Right renal pelvis (tissue), 4 donors: ENCODE data around the gene UMAD1. TPM values are rescaled to one million over a fixed set of nuclear protein-coding genes. Genes with fewer than 3 reads are reported as not detected.

Source experiments
- DNase-seq, 4 donors: peaks; one replicate each; pipeline ENCODE4 v3.0.0-alpha.2; 2013; ENCODE audit warnings: low read depth in 4 of 4, low spot score in 3 of 4, missing footprints in 1 of 4
- polyA plus RNA-seq, 4 donors: library from polyadenylated mRNA; unstranded; fragments of 120-200 nt; gene quantifications; one replicate each; pipeline ENCODE4 v1.2.1, GENCODE V29; 2013; ENCODE audit not compliant: insufficient read length in 4 of 4

The UMAD1 gene
- polyA plus RNA-seq, 4 donors = 20.3 to 24.9 (median 22.5) TPM

DNA sequence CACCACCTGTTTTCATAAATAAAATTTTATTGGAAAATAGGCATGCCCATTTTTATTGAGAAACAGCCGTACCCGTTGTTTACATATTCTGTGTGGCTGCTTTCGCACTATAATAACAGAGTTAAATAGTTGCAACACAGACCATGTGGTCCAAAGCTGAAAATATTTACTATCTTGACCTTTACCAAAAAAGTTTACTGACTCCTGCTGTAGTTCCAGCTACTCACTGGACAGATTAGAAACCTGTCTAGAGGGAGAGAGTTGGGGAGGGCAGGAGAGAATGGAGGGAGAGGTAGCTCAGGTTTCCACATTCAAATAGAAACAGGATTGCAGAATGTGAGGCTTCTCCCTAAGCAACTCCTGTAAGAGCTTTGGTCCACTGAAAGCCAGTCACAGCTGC, 273.0 kb downstream of the UMAD1 start:
- DNase-seq = no peak

DNA sequence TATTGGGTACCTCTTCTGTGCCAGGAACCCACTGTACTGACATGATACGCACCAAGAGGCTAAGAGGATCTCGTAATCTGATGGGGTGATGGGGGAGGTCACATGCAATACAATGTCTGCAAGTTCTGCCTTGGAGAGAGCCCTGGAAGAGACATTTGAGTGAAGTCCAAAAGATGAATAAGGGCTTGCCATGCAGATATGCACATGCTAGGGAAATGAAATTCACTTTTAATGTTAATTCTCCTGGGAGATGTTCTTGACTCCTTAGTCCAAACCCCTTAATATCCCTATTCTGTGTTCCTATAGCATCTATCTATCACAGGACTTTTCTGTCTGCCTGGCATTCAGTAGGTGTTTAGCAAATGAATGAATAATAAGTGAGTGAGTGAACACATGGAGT, 274.0 kb downstream of the UMAD1 start:
- DNase-seq = no peak

DNA sequence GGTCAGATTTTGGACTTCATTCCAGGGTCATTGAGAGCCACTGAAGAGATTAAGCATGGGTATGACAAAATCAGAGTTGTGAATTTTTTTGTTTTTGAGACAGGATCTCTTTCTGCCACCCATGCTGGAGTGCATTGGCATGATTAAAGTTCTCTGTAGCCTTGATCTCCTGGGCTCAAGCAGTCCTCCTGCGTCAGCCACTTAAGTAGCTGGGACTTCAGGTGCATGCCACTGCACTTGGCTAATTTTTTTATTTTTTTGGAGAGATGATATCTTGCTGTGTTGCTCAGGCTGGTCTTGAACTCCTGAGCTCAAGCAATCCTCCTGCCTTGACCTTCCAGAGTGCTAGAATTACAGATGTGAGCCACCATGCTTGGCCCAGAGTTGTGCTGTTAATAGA, 275.5 kb downstream of the UMAD1 start:
- no peak for DNase-seq

DNA sequence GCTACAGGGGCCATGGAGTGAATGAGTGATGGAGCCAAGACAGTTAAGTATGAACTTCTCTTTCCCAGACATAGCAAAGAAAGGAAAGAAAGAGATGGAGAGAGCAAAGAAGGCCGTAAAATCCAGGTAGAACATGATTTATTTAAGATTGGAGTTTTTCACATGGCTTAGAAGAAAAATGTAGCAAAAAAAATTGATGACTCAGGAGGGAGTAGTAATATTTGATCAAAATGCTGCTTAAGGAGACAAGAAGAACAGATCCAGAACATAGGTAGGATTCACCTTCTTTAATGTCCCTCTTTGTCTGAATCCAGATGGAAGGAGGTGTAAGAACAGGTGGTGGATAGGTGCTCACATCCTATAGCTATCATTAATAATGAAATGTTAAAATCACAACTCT, 277.0 kb downstream of the UMAD1 start:
- DNase-seq = no peak

DNA sequence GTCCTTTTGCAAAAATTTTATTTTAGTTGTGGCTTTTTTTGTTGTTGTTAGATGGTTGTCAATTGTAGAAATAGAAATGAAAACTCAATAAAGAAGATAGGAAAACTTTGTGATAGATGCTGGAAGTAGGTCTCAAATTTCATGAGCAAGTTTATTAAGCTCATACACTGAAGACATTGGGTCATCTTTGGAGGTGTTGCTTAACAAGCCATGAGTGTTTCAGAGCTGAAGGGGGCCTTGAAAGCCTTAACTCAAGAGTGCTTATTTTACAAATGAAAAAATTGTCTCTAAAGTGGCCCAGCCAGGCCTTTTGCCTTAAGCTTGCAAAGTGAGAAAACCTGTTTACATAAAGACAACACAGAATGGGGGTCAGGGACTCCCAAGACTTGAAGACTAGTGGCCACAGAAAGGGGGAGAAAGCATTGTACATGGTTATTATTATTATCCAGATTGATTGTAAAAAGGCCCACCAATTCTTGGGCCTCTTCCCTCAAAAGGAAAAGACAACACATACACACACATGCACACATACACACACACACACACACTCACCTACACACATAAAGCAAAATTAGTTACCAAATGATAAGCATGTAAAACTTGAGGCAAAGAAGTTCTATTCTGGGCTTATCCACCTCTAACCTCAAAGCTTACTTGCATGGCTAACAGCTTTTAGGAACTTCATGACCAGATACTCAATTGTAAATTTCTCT, 278.3 kb downstream of the UMAD1 start:
- DNase-seq = no peak

DNA sequence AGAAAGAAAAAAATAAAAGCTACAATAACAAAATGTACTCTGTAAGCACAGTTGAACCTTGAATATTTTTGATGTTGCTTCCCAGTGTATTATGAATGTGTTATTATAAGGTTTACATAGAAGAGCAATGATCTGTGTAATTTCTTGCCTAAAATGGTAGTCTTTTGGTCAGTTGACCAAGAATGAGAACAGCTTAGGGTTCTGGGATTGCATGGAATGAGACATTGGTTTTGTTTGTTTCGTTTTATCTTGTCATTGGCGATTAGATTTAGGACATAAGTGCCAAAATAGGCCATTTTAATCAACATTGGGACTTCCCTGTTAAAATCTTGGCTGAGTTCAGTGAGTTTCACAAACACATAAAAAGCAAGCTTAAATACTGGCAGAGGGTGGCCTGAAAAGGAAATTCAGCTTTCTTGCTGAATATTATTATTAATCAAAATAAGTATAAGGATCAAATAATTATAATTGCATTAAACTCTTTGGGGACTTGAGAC, 278.9 kb downstream of the UMAD1 start:
- no peak for DNase-seq

DNA sequence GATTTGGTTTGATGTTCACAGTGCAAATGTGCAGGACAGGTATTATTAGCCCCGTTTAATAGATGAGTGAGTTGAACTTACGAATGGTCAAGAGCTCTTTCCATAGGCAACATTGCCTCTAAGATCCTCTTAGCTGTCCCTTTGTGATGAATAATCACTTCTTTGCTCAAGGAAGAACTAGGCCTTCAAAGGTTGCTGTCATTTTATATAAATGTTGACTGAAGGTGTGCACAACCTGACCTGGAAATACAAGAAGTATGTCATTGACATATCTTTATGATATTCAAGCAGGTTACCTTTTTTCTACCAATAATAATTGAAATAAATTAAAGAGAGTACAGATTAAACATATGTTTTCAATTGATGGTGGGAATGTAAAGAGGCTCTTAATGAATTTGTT, 279.5 kb downstream of the UMAD1 start:
- no peak for DNase-seq

DNA sequence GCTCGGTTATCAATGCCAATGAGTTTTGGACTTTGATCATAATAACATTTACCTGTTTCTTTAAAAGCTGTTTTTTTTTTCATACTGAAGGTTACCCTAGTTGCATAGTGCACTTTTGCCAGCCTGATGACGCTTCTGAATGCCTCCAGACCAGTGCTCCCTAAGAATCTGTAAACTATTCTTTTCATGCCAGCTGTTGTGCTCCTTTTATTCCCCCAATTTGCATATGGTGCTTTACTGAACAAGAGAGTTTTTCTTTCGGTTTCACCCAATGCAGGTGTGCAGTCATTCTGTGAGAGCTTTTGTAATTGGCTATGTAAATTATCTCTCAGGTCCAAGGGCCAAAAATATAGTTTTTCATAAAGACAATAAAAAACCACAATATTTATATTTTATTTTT, 279.9 kb downstream of the UMAD1 start:
- DNase-seq = no peak

DNA sequence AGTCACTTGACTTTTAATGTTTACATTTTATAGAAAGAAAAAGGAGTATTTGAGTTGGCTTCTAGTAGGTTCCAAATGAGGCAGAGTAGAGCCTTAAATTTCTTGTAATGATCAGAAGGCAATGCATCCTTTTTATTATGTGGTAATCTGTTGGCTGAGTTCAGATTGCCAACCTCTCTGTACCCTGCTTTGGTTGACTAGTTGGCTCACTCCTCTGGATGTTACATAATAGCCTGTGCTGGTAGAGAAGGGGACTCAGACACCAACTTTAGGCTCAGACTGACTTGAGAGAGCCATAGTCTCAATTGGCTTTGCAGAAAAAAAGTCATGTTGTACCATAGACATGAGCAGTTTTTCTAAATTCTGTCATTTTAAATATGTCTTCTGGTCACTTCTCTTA, 281.3 kb downstream of the UMAD1 start:
- DNase-seq = no peak

DNA sequence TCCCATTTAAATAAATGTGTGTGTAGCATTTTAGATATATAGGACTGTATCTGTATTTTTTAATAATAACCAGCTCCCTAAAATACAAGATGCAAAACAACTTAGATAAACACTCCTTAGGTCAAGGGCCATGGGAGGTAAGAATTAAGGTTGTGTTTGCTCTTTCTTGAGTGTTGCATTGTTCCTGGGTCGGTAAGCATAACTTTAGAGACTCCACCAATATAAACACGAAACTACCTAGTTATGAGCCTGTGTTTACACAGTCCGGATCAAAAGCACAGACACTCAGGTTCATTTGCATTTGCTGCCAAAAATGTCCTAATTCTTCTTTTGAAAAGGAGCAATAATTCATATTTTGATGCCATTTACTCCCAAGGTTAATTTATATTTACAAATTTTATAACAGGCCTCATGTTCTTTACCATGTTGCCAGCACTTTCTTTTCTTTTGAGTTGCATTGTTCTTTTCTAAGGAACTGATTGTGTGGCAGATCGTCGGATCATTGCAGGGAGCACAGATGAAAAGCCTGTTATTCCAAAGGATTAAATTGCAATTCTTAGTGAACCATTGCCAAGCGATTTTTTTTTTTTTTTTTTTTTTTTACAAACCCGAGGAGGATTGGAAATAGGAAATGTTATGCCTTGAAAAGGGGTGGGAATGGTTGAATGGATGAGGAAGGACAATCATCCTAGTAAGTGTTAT, 282.3 kb downstream of the UMAD1 start:
- no peak for DNase-seq

DNA sequence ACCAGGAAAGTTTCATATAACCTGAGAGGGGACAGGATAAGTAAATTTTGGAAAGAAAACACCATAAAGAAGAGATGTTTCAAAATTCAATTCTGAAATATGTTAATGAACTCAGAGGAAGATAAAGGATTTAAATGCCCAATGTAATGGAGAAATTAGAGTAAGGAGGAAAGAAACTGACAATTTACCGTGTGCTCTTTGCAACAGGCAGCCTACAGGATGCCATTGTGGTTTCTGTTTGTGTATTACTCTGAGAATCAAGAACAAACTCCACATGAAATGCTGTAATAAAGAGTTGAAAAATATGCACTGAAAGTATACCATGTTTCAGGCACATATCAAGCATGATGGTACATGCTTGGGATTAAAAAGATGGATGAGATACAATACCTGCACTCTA, 283.3 kb downstream of the UMAD1 start:
- DNase-seq = no peak

DNA sequence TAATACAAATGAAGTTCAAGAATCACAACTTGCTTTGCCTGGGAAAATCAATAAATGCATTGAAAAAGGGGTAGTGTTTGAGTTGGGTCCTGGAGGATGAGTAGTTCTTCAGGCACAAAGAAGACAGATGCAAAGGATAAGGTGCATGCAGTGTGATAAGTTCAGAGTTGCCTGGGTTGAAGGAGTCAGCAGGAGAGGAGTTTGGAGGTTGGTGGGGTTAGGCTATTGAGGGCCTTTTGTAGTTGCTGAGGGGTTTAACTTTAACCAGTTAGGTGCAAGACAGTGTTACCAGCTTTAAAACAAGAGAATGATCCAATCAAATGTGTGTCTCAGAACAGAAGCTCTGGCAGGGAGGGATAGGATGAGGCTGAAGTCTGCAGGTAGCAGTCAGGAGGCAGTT, 283.8 kb downstream of the UMAD1 start:
- DNase-seq = no peak

Other genes starting within 250 kb of the UMAD1 start
- gene COL28A1, start 104.9 kb upstream of the UMAD1 start, polyA plus RNA-seq = 10 to 100 TPM in 2 of 4 donors, 1 to 10 TPM in 2; 9.0 to 13.1 (median 10.7) TPM
- gene MIOS, start 73.9 kb upstream of the UMAD1 start, polyA plus RNA-seq = 10 to 100 TPM; 41.8 to 50.6 (median 49.2) TPM
- gene RPA3, start 77.9 kb downstream of the UMAD1 start, polyA plus RNA-seq = 10 to 100 TPM; 64.2 to 80.5 (median 66.3) TPM